ENCODE results near the gene ABCA10. TPM values are rescaled to one million over a fixed set of nuclear protein-coding genes. Genes with fewer than 3 reads are reported as not detected.
A peak's percentile ranks its signal among the peaks of the same experiment; 100 is the strongest.
"Not testable (repeated sequence)": the region's sequence is repeated elsewhere in the genome, so short reads cannot be mapped to it uniquely, and the experiment has no call there.

ABCA10 gene
- total and polyA plus RNA-seq, 8 donors = 4.0 to 20.2 (median 9.9) TPM

- Histone ChIP-seq H3K27ac (no peak overlapping the region), H3K27me3 (no peaks in the 10 kb centered on the region), H3K4me3 (no peak overlapping the region), H3K36me3 (no peaks in the 10 kb centered on the region), H3K4me1 (no peaks in the 10 kb centered on the region), H3K9me3 (peaks cover 0 to 4% of the 10 kb centered on the region in 2 donors)
- ATAC-seq = no peak
- no peak for TF ChIP-seq CTCF (IDR thresholded peaks at IDR 0.05)
- DNase-seq = no peak
- intact Hi-C loops (cut with DNase I) = no loop called here
Measured at GRCh38 chr17:69208640-69209039, 20.0 kb downstream of the ABCA10 start.

- H3K36me3 ChIP-seq = no peaks in the 10 kb centered on the region
- ATAC-seq (no peak), DNase-seq (no peak)
- intact Hi-C loops (cut with DNase I) = no loop called here
- no peak for TF ChIP-seq CTCF (IDR thresholded peaks at IDR 0.05)
- no peaks in the 10 kb centered on the region for H3K4me1 ChIP-seq
- no peaks in the 10 kb centered on the region for H3K27me3 ChIP-seq
- H3K27ac ChIP-seq = no peak overlapping the region
- H3K9me3 ChIP-seq = no peaks in the 10 kb centered on the region
- no peak overlapping the region for H3K4me3 ChIP-seq
Measured at GRCh38 chr17:69207151-69207550, 21.5 kb downstream of the ABCA10 start.

- no peaks in the 10 kb centered on the region for H3K36me3 ChIP-seq
- no peak for ATAC-seq
- TF ChIP-seq CTCF (IDR thresholded peaks at IDR 0.05) = no peak
- no peaks in the 10 kb centered on the region for H3K9me3 ChIP-seq
- H3K27ac ChIP-seq = no peak overlapping the region
- no peaks in the 10 kb centered on the region for H3K4me1 ChIP-seq
- no peaks in the 10 kb centered on the region for H3K27me3 ChIP-seq
- H3K4me3 ChIP-seq = no peak overlapping the region
- DNase-seq = no peak
- intact Hi-C loops (cut with DNase I) = no loop called here
Measured at GRCh38 chr17:69198238-69198637, 30.4 kb downstream of the ABCA10 start.

- H3K9me3 ChIP-seq; H3K4me3 ChIP-seq; intact Hi-C loops (cut with DNase I); H3K27me3 ChIP-seq; H3K27ac ChIP-seq; H3K36me3 ChIP-seq; ATAC-seq; H3K4me1 ChIP-seq: not testable (repeated sequence)
- peak in 1 of 4 donors; percentile 69 for DNase-seq
Measured at GRCh38 chr17:69196105-69196653, 32.4 kb downstream of the ABCA10 start.

GRCh38 chr17:69192754-69193153 lies 35.9 kb downstream of the ABCA10 start:
- H3K36me3 ChIP-seq = no peaks in the 10 kb centered on the region
- H3K4me3 ChIP-seq = no peak overlapping the region
- H3K4me1 ChIP-seq = no peaks in the 10 kb centered on the region
- no peaks in the 10 kb centered on the region for H3K27me3 ChIP-seq
- no peak for DNase-seq
- ATAC-seq = no peak
- intact Hi-C loops (cut with DNase I) = no loop called here
- no peaks in the 10 kb centered on the region for H3K9me3 ChIP-seq
- H3K27ac ChIP-seq = no peak overlapping the region
- no peak for TF ChIP-seq CTCF (IDR thresholded peaks at IDR 0.05)

- no peaks in the 10 kb centered on the region for H3K9me3 ChIP-seq
- no peak for TF ChIP-seq CTCF (IDR thresholded peaks at IDR 0.05)
- H3K4me1 ChIP-seq = no peaks in the 10 kb centered on the region
- no peak for ATAC-seq
- no peak overlapping the region for H3K27ac ChIP-seq
- no peaks in the 10 kb centered on the region for H3K36me3 ChIP-seq
- DNase-seq = no peak
- intact Hi-C loops (cut with DNase I) = no loop called here
- H3K27me3 ChIP-seq = no peaks in the 10 kb centered on the region
- H3K4me3 ChIP-seq = no peak overlapping the region
Measured at GRCh38 chr17:69188796-69189195, 39.8 kb downstream of the ABCA10 start.
